Effector memory CD4-positive, alpha-beta T cell (primary cell): ENCODE measurements around the gene CNTLN.
"Not testable (repeated sequence)": the region's sequence is repeated elsewhere in the genome, so short reads cannot be mapped to it uniquely, and the experiment has no call there.

ENCODE experiments used
- DNase-seq, 3 donors: peaks; one replicate each; pipeline ENCODE4 v3.0.0-alpha.2; 2020
- H3K27ac ChIP-seq: 2 replicates; pipeline ENCODE4 v1.7.0; 2013; ENCODE audit warnings: mild to moderate bottlenecking, low read length, moderate library complexity; ENCODE audit not compliant: insufficient read depth, poor library complexity, severe bottlenecking
- H3K27me3 ChIP-seq: replicated peaks from 2 replicates; pipeline ENCODE4 v1.7.0; 2013; ENCODE audit warnings: mild to moderate bottlenecking, low read length; ENCODE audit not compliant: insufficient read depth, control insufficient read depth, poor library complexity, severe bottlenecking
- H3K36me3 ChIP-seq: 2 replicates; pipeline ENCODE4 v1.7.0; 2013; ENCODE audit warnings: mild to moderate bottlenecking, low read length, moderate library complexity; ENCODE audit not compliant: control insufficient read depth, insufficient read depth
- H3K4me1 ChIP-seq: 2 replicates; pipeline ENCODE4 v1.7.0; 2013; ENCODE audit warnings: low read length, mild to moderate bottlenecking; ENCODE audit not compliant: control insufficient read depth, insufficient read depth, poor library complexity, severe bottlenecking
- H3K4me3 ChIP-seq: 2 replicates; pipeline ENCODE4 v1.7.0; 2013; ENCODE audit warnings: low read length, low read depth, mild to moderate bottlenecking; ENCODE audit not compliant: insufficient read depth, poor library complexity, severe bottlenecking
- H3K9me3 ChIP-seq: 2 replicates; pipeline ENCODE4 v1.7.0; 2013; ENCODE audit warnings: mild to moderate bottlenecking, low read length, moderate library complexity; ENCODE audit not compliant: control insufficient read depth

CNTLN gene

DNA sequence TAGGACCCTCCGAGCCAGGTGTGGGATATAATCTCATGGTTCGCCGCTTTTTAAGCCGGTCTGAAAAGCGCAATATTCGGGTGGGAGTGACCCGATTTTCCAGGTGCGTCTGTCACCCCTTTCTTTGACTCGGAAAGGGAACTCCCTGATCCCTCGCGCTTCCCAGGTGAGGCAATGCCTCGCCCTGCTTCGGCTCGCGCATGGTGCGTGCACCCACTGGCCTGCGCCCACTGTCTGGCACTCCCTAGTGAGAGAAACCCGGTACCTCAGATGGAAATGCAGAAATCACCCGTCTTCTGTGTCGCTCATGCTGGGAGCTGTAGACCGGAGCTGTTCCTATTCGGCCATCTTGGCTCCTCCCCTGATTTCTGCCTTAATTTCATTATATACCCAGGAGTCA is 155.8 kb downstream of the CNTLN start:
- H3K9me3 ChIP-seq, H3K27me3 ChIP-seq: not testable (repeated sequence)

GRCh38 chr9:17291766-17292165 is 156.9 kb downstream of the CNTLN start:
- no peaks in the 10 kb centered on the region for H3K27me3 ChIP-seq
- H3K4me3 ChIP-seq: no peak overlapping the region
- no peak for DNase-seq
- no peak overlapping the region for H3K27ac ChIP-seq
- H3K9me3 ChIP-seq: peaks cover 8% of the 10 kb centered on the region
- H3K36me3 ChIP-seq: no peaks in the 10 kb centered on the region
- no peaks in the 10 kb centered on the region for H3K4me1 ChIP-seq

More for the DNA sequence above, 155.8 kb downstream of the CNTLN start:
- H3K27ac ChIP-seq, H3K4me3 ChIP-seq, H3K4me1 ChIP-seq, H3K36me3 ChIP-seq, DNase-seq: not testable (repeated sequence)

DNA sequence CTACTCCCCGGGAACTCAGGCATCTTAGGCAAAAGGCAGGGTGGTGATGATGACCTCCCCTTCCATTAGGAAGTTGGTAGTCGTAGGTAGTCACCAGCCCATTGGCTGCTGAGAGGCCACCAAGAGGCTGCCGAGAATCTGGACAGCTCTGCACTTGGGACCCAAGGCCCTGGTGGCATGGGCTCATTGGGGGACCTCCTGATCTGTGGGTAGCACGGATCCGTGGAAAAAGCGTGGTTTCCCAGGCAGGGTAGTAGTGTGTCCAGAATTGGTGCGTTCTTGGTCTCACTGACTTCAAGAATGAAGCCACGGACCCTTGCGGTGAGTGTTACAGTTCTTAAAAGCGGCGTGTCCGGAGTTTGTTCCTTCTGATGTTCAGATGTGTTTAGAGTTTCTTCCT is 158.8 kb downstream of the CNTLN start:
- no peaks in the 10 kb centered on the region for H3K4me1 ChIP-seq
- no peak for DNase-seq
- no peaks in the 10 kb centered on the region for H3K36me3 ChIP-seq
- H3K9me3 ChIP-seq: peaks cover 8% of the 10 kb centered on the region
- no peak overlapping the region for H3K4me3 ChIP-seq
- no peaks in the 10 kb centered on the region for H3K27me3 ChIP-seq
- H3K27ac ChIP-seq: no peak overlapping the region

DNA sequence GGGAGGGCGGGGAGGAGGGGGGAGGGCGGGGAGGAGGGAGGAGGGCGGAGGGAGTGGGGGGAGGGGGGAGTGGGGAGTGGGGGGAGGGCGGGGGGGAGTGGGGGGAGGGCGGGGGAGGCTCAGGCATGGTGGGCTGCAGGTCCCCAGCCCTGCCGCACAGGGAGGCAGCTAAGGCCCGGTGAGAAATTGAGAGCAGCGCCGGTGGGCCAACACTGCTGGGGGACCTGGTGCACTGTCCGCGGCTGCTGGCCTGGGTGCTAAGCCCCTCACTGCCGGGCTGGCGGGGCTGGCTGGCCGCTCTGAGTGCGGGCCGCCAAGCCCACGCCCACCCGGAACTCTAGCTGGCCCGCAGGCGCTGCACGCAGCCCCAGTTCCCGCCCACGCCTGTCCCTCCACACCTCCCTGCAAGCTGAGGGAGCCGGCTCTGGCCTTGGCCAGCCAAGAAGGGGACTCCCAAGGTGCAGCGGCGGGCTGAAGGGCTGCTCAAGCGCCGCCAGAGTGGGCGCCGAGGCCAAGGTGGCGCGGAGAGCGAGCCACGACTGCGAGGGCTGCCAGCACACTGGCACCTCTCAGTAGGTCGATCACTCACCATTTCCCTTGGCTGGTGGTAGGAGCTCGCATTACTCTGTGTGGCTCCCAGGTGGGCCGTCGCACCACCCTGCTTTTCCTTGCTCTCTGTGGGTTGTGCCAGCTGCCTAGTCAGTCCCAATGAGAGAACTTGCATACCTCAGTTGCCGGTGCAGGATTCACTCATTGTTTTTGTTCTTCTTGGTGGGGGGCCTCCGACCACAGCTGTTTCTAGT is 160.2 kb downstream of the CNTLN start:
- H3K9me3 ChIP-seq: peaks cover 8% of the 10 kb centered on the region
- no peak for DNase-seq
- no peak overlapping the region for H3K27ac ChIP-seq
- no peaks in the 10 kb centered on the region for H3K27me3 ChIP-seq
- no peak overlapping the region for H3K4me3 ChIP-seq
- no peaks in the 10 kb centered on the region for H3K36me3 ChIP-seq
- no peaks in the 10 kb centered on the region for H3K4me1 ChIP-seq

GRCh38 chr9:17315341-17315740 is 180.5 kb downstream of the CNTLN start:
- Histone ChIP-seq H3K4me1 (no peaks in the 10 kb centered on the region), H3K36me3 (no peaks in the 10 kb centered on the region), H3K9me3 (no peaks in the 10 kb centered on the region), H3K4me3 (no peak overlapping the region), H3K27me3 (no peaks in the 10 kb centered on the region), H3K27ac (no peak overlapping the region)
- DNase-seq: no peak

GRCh38 chr9:17318821-17319320 is 184.0 kb downstream of the CNTLN start:
- Histone ChIP-seq H3K4me3 (no peak overlapping the region), H3K27ac (no peak overlapping the region), H3K9me3 (no peaks in the 10 kb centered on the region), H3K27me3 (no peaks in the 10 kb centered on the region), H3K4me1 (no peaks in the 10 kb centered on the region), H3K36me3 (no peaks in the 10 kb centered on the region)
- DNase-seq: no peak

DNA sequence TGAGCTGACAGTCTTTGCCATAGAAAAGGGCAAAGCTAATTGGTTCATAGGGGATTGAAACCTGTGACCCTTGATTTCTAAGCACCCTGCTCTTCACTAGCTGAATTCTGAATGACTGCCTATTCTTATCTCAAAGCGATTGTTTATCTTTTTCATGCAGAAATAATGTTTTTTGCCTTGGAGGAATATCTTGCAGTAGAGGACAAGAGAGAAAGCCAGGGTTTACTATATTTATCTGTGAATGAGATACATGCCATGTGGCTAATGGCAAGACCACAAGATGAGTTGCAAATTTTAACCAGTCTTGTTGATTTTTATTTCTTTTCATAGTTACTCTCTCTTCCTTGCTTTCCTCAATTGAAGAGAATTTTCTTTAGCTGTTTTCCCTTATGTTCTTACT is 185.0 kb downstream of the CNTLN start:
- no peaks in the 10 kb centered on the region for H3K4me1 ChIP-seq
- H3K27me3 ChIP-seq: no peaks in the 10 kb centered on the region
- H3K36me3 ChIP-seq: no peaks in the 10 kb centered on the region
- H3K4me3 ChIP-seq: no peak overlapping the region
- H3K27ac ChIP-seq: no peak overlapping the region
- DNase-seq: no peak
- no peaks in the 10 kb centered on the region for H3K9me3 ChIP-seq

GRCh38 chr9:17322882-17323864 is 188.3 kb downstream of the CNTLN start:
- no peak overlapping the region for H3K4me3 ChIP-seq
- H3K4me1 ChIP-seq: no peaks in the 10 kb centered on the region
- H3K27me3 ChIP-seq: no peaks in the 10 kb centered on the region
- no peak overlapping the region for H3K27ac ChIP-seq
- no peaks in the 10 kb centered on the region for H3K9me3 ChIP-seq
- DNase-seq: no peak
- no peaks in the 10 kb centered on the region for H3K36me3 ChIP-seq

DNA sequence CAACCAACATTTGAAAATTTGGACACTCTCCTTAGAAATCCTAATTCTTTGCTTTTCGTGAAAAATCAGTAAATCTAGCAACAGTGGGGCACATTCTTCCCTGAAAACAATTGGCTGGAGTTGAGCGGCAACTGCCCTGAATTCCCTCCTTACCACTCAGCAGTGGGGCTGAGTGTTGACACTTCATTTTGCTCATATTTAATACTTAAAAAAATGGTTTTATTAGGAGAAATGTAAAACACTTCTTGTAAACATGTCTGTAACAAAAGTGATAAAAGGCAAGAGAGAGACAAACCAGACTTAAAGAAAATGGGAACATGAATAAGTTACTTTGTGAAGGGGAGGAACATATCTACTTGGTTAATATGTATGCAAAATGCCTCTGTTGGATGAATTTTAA is 193.5 kb downstream of the CNTLN start:
- DNase-seq: no peak
- Histone ChIP-seq H3K4me1 (no peaks in the 10 kb centered on the region), H3K4me3 (no peak overlapping the region), H3K9me3 (no peaks in the 10 kb centered on the region), H3K36me3 (no peaks in the 10 kb centered on the region), H3K27me3 (no peaks in the 10 kb centered on the region), H3K27ac (no peak overlapping the region)

- H3K27me3 ChIP-seq: no peaks in the 10 kb centered on the region
- H3K4me1 ChIP-seq: no peaks in the 10 kb centered on the region
- H3K4me3 ChIP-seq: no peak overlapping the region
- no peak for DNase-seq
- no peaks in the 10 kb centered on the region for H3K9me3 ChIP-seq
- H3K36me3 ChIP-seq: no peaks in the 10 kb centered on the region
- H3K27ac ChIP-seq: no peak overlapping the region
Measured at GRCh38 chr9:17330097-17330496, 195.3 kb downstream of the CNTLN start.
